Stimulated activated CD8-positive, alpha-beta memory T cell treated with anti-CD3 and anti-CD28 coated beads, Interleukin-12 subunit alpha, Interleukin-12 subunit beta, amount 100 ng/mL, for 4 hours (primary cell): ENCODE data around the gene SF3A2.
"Not testable (repeated sequence)": the region's sequence is repeated elsewhere in the genome, so short reads cannot be mapped to it uniquely, and the experiment has no call there.

Experiments used
- DNase-seq: peaks from one replicate; pipeline ENCODE4 v3.0.0-alpha.2; 2020; ENCODE audit warnings: low read depth

The SF3A2 gene

DNA sequence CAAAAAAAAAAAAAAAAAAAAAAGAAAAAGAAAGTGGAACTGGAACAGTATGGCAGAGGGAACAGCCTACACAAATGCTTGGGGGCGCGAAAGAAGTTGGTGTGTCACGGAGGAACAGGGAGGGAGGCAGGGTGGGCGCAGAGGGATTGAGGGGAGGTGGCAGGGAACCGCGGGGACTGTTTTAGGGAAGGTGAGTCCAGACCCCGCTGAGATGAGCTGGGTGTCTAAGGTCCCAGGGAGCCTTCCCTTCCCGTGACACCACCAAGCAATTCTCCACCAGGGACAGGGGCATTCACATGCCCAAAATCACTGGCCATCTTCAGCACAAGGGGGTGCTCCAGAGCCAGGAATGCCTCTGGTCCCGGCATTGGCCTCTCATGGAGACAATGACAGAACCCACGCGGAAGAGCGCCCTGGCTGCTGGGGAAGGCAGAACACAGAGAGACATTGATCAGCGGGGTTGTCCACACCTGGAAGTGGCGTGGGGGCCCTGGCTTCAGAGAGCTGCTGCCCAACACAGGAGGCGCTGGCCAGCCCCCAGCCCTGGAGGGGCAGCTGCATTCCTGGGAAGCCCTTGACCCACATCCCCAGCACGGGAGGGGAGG, 38.4 kb downstream of the SF3A2 start:
- DNase-seq, result no peak

DNA sequence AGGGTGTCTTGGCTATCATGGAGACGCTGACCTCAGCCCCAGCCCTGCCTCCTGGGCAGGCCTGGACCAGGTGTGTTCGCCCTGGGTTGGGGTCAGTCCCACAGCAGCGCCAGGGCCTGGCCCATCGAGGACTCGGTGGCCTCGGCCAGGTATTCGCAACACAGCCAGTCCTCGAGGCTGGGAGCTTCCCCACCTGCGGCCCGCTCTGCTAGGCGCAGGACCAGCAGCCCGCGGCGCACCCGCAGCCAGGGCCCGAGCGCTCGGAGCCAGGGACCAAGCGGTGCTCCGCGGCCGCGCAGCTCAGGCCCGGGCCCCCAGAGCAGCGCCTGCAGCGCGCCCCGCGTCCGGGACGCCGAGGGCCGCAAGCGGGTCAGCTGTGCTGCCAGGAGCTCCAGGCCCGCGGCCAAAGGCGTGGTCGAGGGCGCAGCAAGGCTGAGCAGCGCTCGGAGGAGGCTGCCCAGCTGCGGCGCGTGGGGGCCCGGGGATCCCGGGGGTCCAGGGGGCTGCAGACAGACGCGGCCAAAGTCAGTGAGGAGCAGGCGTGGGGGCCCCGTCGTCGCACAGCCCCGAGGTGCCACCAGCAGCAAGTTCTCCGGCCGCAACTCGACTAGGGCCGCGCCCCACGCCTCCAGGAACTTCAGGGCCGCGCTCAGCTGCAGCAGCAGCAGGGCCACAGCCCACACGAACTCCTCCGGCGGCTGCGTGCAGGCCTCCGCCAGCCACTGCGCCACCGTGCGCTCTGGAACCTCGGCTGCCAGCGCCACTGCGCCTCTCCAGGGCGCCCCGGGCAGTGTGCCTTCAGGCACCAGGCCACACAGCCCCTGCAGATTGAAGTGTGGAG, 39.2 kb downstream of the SF3A2 start:
- DNase-seq, result no peak

DNA sequence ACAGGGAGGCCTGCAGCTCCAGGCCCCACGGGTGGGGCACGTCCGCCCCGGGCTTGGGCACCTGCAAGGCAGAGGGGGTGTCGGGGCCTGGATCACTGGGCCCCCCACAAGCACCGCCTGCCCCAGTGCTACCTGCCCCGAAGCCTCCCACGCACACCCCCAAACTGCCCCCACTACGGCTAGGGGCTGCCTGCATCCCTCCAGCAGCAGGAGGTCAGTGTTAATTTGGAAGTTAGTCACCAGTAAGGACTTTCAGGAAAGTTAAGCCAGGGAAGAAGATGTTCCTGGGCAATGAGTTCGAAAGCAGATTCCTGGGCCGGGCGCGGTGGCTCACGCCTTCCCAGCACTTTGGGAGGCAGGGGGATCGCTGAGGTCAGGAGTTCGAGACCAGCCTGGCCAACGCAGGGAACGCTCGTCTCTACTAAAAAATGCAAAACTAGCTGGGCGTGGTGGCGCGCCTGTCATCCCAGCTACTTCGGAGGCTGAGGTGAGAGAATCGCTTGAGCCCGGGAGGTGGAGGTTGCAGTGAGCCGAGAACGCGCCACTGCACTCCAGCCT, 39.9 kb downstream of the SF3A2 start:
- DNase-seq, result no peak

DNA sequence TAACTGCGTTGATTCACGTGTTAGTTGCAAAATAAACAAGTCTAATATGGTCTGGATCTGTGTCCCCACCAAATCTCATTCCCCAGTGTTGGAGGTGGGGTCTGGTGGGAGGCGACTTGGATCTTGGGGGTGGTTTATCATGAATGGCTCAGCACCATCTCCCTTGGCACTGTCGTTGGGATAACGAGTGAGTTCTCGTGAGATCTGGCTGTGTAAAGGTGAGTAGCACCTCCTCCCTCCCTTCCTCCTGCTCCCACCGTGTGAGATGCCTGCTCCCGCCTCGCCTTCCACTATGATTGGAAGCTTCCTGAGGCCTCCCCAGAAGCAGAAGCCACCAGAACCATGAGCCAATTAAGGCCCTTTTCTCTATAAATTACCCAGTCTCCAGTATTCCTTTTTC, 40.5 kb downstream of the SF3A2 start:
- DNase-seq, result no peak

DNA sequence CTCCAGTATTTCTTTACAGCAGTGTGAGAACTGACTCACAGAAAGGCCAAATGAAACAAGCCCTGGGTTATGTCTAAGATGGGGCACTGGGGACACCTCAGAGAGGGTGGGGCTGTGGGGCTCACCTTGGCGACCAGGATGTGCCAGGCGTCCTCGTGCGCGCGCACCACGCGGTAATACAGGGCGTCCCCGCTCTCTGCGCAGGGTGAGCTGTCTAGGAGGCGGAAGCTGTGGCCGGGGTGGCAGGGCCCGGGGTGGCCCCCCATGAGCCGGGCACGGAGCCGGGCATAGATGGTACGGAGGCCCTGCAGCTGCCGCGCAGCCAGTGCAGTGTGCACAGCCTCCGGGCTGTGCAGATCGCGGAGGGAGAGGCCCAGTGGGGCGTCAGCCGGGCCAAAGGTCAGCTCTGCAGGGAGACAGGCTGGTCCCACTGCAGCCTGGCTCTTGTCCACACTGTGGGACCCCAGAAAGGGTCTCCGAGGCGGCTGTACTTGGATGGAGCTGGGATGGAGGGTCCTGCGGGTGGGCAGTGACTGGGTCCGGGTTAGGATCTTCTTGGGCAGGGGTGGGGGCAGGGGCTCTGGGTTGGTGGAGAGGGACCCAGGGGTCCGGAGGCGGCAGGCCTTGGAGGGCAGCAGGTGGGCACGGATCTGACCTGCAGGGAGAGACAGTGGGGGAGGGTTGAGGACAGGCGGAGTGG, 42.0 kb downstream of the SF3A2 start:
- no peak for DNase-seq

DNA sequence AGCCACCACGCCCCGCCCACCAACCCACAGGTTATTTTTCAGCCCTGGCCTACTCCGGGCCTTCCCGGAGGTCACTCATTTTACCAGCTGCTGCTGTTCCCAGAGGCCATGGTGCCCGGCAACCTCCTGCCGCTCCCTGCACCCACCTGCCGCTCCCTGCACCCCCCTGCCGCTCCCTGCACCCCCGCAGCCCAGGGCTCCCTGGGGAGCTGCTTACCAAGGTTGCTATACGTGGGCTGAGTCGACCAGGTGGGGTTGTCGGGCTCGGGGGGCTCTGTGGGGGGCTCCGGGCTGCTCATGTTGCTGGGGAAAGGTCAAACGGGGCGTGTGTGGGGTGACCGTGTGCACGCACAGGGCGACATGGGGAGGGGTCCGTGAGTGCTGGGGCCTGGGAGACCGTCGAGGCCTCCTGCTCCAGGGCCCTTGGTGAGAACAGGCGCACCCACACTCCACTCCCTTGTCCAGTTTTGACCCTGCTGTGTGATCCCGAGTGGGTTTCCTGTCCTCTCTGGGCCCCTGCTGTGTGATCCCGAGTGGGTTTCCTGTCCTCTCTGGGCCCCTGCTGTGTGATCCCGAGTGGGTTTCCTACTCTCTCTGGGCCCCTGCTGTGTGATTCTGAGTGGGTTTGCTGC, 44.1 kb downstream of the SF3A2 start:
- no peak for DNase-seq

DNA sequence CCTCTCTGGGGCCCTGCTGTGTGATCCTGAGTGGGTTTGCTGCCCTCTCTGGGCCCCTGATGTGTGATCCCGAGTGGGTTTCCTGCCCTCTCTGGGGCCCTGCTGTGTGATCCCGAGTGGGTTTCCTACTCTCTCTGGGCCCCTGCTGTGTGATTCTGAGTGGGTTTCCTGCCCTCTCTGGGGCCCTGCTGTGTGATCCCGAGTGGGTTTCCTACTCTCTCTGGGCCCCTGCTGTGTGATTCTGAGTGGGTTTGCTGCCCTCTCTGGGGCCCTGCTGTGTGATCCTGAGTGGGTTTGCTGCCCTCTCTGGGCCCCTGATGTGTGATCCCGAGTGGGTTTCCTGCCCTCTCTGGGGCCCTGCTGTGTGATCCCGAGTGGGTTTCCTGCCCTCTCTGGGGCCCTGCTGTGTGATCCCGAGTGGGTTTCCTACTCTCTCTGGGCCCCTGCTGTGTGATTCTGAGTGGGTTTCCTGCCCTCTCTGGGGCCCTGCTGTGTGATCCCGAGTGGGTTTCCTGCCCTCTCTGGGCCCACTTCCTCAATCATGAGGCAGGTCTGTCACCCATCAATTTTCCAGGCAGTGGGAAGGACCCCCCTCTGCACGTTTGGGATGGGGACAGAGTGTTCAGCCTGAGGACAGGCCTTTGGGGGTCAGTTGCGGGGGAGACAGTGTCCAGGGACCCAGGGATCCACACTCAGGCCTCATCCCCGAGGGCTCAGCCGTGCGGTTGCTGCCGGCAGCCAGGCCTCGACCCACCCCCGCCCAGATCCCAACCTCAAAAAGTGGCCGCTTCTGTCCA, 44.8 kb downstream of the SF3A2 start:
- not testable (repeated sequence) for DNase-seq

DNA sequence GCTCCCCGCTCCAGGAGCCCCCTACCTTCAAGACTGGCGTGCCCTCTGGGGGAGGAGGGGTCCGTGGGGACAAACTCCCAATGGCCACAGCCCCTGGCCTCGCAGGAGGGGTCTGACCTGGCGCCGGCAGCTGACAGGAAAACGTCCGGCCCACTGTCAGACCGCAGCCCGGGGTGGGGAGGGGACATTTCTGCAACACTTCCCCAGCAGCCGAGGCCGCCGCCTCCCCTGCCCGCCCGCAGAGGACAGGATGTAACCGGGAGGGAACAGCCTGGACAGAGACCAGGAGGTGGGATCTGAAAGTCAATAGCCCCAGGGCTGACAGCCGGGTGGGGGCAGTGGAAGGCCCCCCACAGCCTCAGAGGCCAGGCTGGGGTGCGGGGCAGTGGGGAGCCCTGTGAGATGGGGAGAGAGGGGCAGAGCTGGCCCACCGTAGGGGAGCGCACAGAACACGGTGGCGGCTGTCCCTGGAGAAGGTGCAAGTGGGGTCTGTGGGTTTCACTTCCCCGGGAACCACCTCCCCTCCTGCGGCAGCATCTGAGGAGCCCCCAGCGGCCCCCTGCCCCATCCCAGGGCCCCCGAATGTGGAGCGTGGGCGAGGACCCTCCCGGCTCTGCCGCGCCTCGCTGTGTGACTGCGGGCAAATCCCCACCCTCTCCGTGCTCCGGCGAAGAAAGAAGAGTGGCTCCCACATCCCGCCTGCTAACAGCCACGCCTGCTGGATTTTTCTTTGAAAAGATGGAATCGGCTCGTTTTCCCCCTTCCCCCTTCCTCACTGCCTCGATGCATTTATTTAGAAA, 45.6 kb downstream of the SF3A2 start, which contains the start of gene PEAK3:
PEAK3 (minus strand) TSS at position 114 of the 800 bp plus-strand sequence. CDS start 1,244 bp downstream, outside the sequence.
- no peak for DNase-seq

DNA sequence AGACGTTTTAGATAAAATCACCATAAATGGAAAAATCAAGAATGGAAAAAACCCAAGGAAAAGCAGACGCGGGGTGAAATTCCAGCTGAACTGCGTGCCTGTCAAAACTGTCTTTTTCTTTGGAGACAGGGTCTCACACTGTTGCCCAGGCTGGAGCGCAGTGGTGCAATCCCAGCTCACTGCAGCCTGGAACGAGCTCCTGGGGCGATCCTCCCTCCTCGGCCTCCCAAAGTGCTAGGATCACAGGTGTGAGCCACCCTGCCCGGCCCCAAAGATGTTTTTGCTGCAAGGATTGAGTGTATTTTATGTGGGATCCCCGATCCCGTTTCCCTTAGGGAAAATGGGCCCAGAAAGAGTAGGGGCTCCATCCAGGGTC, 46.2 kb downstream of the SF3A2 start:
- no peak for DNase-seq

DNA sequence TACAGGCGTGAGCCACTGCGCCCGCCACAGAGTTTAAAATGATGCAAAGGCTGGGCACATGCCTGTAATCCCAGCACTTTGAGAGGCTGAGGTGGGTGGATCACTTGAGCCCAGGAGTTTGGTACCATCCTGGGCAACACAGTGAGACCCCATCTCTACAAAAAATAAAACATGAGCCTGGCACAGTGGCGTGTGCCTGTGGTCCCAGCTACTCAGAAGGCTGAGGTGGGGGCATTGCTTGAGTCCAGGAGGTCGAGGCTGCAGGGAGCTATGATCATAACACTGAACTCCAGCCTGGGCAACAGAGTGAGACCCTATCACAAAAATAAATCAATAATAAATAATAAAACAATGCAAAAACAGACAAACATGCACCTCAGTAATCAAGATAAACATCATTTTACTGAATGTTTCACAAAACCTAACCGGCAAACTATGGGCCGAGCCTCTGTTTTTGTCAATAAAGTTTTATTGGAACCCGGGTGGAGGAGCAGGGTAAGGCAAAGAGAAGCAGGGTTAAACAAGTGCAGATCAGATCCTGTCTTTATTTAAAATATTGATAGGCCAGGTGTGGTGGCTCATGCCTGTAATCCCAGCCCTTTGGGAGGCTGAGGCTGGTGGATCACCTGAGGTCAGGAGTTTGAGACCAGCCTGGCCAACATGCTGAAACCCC, 47.3 kb downstream of the SF3A2 start:
- DNase-seq, result no peak

DNA sequence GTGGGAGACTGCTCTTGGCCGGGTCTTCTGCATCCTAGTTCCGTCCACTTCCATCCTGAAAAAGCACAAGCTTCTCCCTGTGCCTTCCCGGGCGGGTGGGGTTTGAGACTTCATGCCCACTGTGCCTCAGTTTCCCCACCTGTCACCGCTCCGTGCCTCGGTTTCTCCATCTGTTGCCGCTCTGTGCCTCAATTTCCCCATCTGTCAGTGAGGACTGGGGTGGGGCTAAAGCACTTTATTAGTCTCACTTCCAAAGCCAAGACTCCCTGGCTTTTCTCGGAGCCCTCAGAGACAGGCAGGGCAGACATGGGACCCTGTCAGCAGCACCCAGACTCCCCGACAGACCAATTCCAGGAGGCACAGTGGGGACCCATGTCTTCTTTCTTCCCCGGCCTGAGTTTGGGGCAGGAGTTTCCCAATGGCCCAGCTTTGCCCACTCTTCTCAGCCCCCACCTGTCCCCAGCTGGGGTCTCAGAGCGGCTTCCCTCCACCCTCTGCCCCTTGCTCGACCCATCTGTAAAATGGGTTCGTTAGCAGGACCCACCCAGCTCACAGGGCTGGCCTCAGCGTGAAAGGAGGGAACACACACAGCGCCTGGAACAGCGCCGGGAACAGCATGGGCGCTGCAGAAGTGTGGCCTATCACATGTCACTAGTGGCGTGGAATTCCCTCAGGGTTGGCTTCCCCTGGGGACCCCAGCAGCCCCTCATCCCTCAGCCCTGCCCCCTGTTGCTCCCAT, 49.9 kb downstream of the SF3A2 start:
- no peak for DNase-seq

DNA sequence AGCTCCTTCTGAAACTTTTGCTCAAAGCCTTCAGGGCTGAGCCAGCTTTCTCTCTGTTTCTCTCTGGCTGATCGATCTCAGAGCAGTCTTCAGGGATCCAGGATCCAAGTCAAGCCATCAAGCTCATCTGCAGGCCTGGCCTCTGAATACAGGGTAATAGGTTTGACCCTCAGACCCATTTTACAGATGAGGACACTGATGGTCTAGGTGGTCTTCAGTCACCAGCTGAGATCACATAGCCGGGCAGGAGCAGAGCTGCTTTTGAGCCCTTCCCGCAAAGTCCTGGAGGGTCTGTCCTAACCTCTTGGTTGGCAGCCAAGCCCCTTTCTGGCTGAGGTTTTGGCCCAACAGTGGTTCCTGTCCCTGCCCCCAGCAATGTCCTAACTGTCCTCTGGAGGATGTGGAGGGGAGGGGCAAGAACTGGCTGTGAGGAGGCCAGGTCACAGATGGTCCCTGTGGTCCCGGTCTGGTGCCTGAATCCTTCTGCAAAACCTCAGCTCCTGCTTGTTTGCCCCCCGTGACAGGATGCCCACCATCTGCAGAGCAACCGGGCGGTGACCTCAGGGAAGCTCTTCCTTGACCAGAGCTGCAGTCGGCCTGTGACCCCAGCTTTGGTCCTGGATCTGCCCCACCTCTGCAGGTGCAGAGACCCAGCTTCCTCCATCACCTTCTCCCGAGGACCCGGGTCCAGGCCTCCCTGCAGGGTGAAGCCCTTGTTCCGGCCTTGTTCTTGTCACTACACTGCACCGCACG, 51.1 kb downstream of the SF3A2 start:
- DNase-seq, result no peak

DNA sequence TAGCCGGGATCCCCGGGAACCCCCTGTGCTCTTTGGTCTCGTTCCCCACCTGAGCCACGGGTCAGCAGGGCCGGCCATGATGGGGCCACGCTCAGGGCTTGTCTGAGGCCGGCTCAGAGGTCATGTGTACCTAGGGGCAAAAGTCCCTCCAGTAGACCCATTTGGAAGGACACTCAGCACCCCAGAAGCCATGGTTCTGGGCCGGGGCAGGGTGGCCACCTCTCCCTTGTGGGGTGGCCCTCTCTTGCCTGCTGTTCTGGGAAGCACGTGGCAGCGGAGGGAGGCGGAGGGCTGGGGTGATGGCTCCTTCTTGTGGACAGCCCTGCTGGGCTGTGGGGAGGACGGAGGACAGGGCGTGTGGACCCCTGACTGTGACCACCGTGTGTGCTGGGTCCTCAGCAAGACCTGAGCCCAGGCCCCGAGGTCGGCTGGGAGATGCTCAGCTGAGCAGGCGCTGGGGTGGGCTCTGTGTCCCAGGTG, 51.8 kb downstream of the SF3A2 start:
- no peak for DNase-seq

DNA sequence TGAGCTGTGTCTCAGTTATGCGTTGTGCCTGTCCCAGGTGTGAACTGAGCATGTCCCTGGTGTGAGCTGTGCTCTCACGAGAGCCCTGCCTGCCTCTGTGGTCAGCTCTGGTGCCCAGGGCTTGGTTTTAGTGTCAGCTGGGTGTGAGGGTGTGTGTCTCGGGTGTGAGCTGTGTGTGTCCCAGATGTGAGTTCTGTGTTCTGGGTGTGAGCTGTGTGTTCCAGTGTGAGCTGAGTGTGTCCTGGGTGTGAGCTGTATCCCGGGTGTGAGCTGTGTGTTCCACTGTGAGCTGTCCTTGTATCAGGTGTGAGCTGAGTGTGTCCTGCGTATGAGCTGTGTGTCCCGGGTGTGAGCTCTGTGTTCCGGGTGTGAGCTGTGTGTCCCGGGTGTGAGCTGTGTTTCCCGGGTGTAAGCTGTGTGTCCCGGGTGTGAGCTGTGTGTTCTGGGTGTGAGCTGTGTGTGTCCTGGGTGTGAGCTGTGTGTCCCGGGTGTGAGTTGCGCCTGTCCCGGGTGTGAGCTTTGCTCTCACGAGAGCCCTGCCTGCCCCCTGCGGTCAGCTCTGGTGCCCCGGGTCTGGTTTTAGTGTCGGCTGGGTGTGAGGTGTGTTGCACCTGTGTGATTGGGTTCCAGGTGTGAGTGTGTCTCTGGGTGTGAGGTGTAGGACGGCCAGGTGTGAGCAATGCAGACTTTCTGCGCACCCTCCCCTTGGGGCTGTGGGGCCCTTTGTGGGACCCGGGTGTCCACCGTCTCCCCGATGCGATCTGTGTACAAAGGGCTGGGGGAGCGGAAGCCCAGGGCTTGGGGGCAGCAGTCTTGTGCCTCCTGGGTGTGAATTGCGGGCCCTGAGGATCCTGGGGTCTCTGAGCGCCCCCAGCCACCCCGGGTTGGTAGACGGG, 52.4 kb downstream of the SF3A2 start:
- DNase-seq, result no peak

DNA sequence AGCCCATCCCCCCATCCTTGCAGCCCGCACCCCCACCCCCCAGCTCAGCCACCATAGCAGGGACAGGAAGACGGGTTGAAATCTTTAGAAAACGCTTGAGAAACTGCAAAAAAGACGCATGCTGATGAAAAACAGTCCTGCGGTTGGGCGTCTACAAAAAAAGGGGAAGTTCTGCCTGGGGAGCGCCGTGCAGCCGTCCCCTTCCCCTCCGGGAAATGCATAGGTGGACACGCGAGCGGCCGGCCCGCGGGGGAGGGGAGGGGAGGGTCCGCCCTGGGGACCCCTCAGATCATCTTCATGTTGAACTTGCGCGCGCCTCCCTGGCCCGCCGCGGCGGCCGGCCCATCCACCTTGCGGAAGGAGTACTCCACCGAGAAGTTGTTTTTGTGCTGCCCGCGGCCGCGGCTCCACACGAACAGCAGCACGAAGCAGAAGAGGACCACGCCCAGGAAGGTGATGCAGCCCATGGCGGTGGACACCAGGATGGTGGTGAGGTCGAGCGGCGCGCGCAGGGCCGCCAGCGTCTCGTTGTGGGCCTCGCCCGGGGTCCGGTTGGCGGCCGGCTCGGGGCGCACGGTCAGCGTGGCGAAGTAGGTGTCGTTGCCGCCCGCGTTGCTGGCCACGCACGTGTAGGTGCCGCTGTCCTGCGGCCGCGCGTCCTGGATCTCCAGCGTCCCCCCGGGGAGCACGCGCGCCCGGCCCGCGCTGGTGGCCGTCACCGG, 53.3 kb downstream of the SF3A2 start:
- DNase-seq, result no peak

DNA sequence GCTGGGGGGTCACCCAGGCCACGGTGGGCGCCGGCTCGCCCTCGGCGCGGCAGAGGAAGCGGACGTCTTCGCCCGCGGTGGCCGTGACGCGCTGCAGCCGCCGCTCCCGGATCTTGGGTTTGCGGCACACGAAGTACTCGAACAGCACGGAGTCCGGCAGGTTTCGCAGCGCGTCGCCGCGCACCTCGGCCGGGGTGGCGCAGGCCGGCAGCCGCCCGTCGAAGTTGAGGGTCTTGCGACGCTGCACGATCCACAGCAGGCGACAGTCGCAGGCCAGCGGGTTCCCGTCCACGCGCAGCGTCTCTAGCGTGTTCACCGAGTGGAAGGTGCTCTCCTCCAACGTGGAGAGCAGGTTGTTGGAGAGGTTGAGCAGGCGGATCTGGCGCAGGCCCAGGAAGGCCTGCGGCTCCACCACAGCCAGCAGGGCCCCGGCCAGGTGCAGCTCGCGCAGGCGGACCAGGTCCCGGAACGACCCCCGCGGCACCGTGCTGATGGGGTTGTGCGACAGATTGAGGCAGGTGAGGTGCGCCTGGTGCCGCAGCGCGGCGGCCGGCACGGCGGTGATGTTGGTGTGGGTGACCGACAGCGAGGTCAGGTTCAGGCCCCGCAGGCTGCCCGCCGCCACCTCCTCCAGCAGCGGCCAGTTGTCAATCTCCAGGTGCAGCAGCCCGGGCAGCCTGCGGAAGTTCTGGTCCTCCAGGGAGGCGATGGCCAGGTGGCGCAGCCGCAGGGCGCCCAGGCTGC, 54.0 kb downstream of the SF3A2 start:
- no peak for DNase-seq
